Measurements from ENCODE around the gene P4HB. TPM values are rescaled to one million over a fixed set of nuclear protein-coding genes. Genes with fewer than 3 reads are reported as not detected.

The P4HB gene
- total RNA-seq, 4 donors from 2014 or later, result 685 to 999 (median 839) TPM

DNA sequence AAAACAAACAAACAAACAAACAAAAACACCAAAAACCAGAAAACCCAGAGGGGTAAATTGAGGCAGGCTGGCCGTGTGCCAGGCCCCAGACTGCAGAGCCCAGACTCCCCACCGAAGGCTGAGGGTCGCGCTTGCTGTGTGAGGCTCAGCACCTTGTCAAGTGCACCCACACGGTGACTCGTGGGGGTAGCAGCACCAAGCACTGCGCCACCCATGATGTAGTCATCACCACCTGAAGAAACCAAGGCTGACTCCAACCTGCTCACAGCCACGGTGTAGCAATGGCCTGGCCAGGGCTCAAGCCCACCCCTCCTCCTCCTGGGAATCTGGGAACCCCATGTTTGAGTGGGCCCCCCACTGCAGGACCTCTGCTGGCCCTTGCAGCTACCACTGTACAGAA, 39.2 kb downstream of the P4HB start:
- H3K4me3 ChIP-seq (ENCODE audit: low read depth, poor library complexity, severe bottlenecking), result no peak overlapping the region
- intact Hi-C loops (cut with DNase I; ENCODE audit: low total_unique reads), result no loop called here
- no peak for DNase-seq (ENCODE audit: low spot score in 2 of 2)
- WGBS, 2 donors, result 71 to 73% methylated on average over 7 to 8 of the region's 8 CpGs
- TF ChIP-seq POLR2A (IDR thresholded peaks at IDR 0.05), result no peak
- no peak for TF ChIP-seq CTCF (IDR thresholded peaks at IDR 0.05)

GRCh38 chr17:81819708-81820107, 40.6 kb downstream of the P4HB start:
- TF ChIP-seq CTCF (IDR thresholded peaks at IDR 0.05), result no peak
- TF ChIP-seq POLR2A (IDR thresholded peaks at IDR 0.05), result no peak
- intact Hi-C loops (cut with DNase I; ENCODE audit: low total_unique reads), result no loop called here
- no peak overlapping the region for H3K4me3 ChIP-seq (ENCODE audit: low read depth, poor library complexity, severe bottlenecking)
- no peak for DNase-seq (ENCODE audit: low spot score in 2 of 2)
- 44 to 73% methylated on average over 5 to 11 of the region's 13 CpGs for WGBS, 2 donors

DNA sequence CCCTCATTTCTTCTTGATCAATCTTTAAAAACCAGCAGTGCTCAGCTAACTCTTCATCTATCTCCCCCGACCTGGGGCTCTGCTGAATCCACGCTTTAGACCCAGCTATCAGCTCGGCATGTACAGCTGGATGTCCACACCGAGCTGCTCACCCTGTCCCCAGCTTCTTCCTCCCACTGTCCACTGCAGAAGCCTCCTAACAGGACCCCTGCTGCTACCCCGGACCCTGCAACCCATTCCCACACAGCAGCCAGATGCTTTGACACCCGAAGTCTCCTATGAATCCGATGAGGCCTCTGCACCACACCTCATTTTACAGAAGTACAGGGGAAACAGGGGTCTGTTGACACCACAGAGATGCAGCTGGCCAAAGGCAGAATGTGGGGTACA, 42.6 kb downstream of the P4HB start:
- DNase-seq (ENCODE audit: low spot score in 2 of 2), result no peak
- intact Hi-C loops (cut with DNase I; ENCODE audit: low total_unique reads), result no loop called here
- TF ChIP-seq POLR2A (IDR thresholded peaks at IDR 0.05) (no peak), CTCF (IDR thresholded peaks at IDR 0.05) (no peak)

DNA sequence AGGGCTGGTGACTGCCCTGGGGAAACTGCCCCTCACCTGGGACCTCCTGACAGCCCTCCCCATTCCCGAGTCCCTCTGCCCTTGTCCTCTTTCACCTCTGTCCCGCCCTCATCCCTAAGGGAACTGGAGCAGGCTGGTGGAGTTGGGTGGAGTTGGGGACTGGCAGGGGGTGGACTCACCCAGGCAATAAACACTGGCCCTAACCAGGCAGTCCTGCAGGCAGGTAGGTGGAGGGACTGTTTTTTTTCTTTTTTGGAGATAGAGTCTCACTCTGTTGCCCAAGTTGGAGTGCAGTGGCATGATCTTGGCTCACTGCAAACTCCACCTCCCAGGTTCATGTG, 44.7 kb downstream of the P4HB start:
- DNase-seq (ENCODE audit: low spot score in 2 of 2), result no peak
- H3K4me3 ChIP-seq (ENCODE audit: low read depth, poor library complexity, severe bottlenecking), result no peak overlapping the region
- 17 to 40% methylated on average over 2 of the region's 2 CpGs for WGBS, 2 donors
- intact Hi-C loops (cut with DNase I; ENCODE audit: low total_unique reads), result no loop called here
- TF ChIP-seq CTCF (IDR thresholded peaks at IDR 0.05) (no peak), POLR2A (IDR thresholded peaks at IDR 0.05) (no peak)

More for the DNA sequence above, 42.6 kb downstream of the P4HB start:
- no peak overlapping the region for H3K4me3 ChIP-seq (ENCODE audit: low read depth, poor library complexity, severe bottlenecking)
- 58 to 62% methylated on average over 7 of the region's 7 CpGs for WGBS, 2 donors

DNA sequence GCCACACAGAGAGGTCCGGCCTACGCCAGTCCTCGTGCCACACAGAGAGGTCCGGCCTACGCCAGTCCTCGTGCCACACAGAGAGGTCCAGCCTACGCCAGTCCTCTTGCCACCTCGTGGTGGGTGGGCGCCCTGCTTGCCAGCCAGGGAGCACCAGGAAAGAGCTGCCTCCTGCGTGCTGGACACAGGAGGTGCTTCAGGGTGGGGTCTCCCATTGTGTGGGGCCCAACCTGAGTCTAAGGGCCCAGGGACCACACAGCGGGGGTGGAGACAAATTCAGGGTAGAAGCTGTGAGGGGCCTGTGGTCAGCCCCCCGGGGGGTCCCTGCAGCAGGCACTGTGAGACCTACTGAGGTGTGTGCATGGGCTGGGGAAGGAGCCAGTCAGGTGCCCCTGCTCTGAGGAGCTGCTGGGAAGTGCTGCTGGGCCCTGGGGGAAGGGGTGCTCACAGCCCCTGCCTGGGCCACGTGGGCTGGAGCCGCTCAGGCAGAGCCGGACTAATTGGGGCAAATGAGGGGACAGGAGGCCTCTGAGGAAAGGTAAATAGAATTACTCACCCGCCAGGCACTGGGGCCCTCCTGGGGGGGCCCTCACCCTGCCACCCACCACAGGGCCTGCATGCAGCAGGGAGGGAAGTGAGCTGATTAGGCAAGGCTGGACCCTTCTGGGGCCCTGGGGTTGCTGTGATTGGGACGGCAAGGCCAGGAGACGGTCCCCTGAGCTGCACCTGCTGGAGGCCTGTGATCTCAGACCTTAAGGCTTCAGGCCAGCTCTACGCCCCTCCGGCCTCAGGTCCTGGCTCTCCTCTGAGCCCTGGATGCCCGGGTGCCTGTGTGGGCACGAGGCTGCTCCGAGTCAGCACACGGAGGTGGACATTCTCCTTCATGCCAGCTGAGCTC, 45.3 kb downstream of the P4HB start:
- 49 to 62% methylated on average over 13 of the region's 24 CpGs for WGBS, 2 donors
- DNase-seq (ENCODE audit: low spot score in 2 of 2), result no peak
- intact Hi-C loops (cut with DNase I; ENCODE audit: low total_unique reads), result no loop called here
- no peak overlapping the region for H3K4me3 ChIP-seq (ENCODE audit: low read depth, poor library complexity, severe bottlenecking)
- TF ChIP-seq CTCF (IDR thresholded peaks at IDR 0.05), result no peak
- TF ChIP-seq POLR2A (IDR thresholded peaks at IDR 0.05), result no peak

All from lower leg skin (tissue), 4 donors.